Sigmoid colon (tissue), 7 donors: ENCODE measurements around the gene RSF1. TPM values are rescaled to one million over a fixed set of nuclear protein-coding genes. Genes with fewer than 3 reads are reported as not detected.
"Not testable (repeated sequence)": the region's sequence is repeated elsewhere in the genome, so short reads cannot be mapped to it uniquely, and the experiment has no call there.

Source experiments
- DNase-seq: peaks from one replicate; pipeline ENCODE4 v3.0.0-alpha.2; 2019
- H3K27ac ChIP-seq, 4 donors: fragments of 200-600 bp; sonication (generic); one replicate each; pipeline ENCODE4 v1.5.1; 2016 to 2019; ENCODE audit warnings: mild to moderate bottlenecking in 1 of 4
- H3K27me3 ChIP-seq, 3 donors: fragments of 200-600 bp; sonication (generic); one replicate each; pipeline ENCODE4 v1.5.1; 2019; ENCODE audit warnings: mild to moderate bottlenecking in 1 of 3
- H3K36me3 ChIP-seq, 4 donors: fragments of 200-600 bp; sonication (generic); one replicate each; pipeline ENCODE4 v1.5.1; 2016 to 2019
- H3K4me1 ChIP-seq, 4 donors: fragments of 200-600 bp; sonication (generic); one replicate each; pipeline ENCODE4 v1.5.1; 2017 to 2019
- H3K4me3 ChIP-seq, 4 donors: fragments of 200-600 bp; sonication (generic); one replicate each; pipeline ENCODE4 v1.5.1; 2017 to 2019; ENCODE audit warnings: mild to moderate bottlenecking in 2 of 4, moderate library complexity in 1 of 4
- H3K9me3 ChIP-seq, 4 donors: fragments of 200-600 bp in 3 of 4; sonication (generic) in 3 of 4; one replicate each; pipeline versions ENCODE4 v1.5.1 to v1.6.1; 2013 to 2019
- EP300 ChIP-seq, 4 donors: sonication (generic); formaldehyde crosslinking; IDR thresholded peaks; one replicate each; pipeline ENCODE4 v1.6.1; 2017; ENCODE audit warnings: antibody characterized with exemption in 4 of 4
- POLR2A ChIP-seq, 2 donors: fragments of 450-650 bp; IDR thresholded peaks; one replicate each; pipeline ENCODE4 v1.6.1; 2016; ENCODE audit warnings: antibody characterized with exemption in 2 of 2, mild to moderate bottlenecking in 2 of 2, moderate library complexity in 2 of 2
- POLR2AphosphoS5 ChIP-seq, 4 donors: sonication (generic); formaldehyde crosslinking; IDR thresholded peaks; one replicate each; pipeline ENCODE4 v1.6.1; 2017; ENCODE audit warnings: antibody characterized with exemption in 4 of 4
- WGBS, 2 donors: extraction: QIAGEN DNeasy Blood & Tissue Kit; methylation state at CpG; one replicate each; pipeline ENCODE4 v1.1.7; 2013; 5-methylcytosine and 5-hydroxymethylcytosine counted together
- intact Hi-C: fragments of 100-400 bp; cut with DNase I; formaldehyde crosslinking; loops from one replicate; pipeline ENCODE4 v1.15.1; 2023
- polyA plus RNA-seq, 3 donors: library from polyadenylated mRNA; stranded (reverse); fragments of 200-250 nt; gene quantifications; one replicate each; pipeline ENCODE4 v1.2.3, GENCODE V29; 2013
- total RNA-seq, 4 donors: library from RNA; depleted of rRNA; stranded (reverse); fragments of >200 nt; gene quantifications; one replicate each; pipeline ENCODE4 v1.1.0, GENCODE V29; 2016
- TF ChIP-seq, protein P1 (sequence below), 4 experiments: fragments of 450-650 bp in 3 of 4; fragments of 200-600 bp in 1 of 4; IDR thresholded peaks; one replicate each; pipeline ENCODE4 v1.5.1; 2016 to 2019; ENCODE audit warnings: antibody characterized with exemption in 4 of 4, mild to moderate bottlenecking in 3 of 4, moderate library complexity in 2 of 4
- donor health status: healthy with polysubstance abuse.
- donor health status: Bipolar disorder and iron deficiency.
- donor health status: healthy.

RSF1 gene
- total and polyA plus RNA-seq, 7 donors, result 9.6 to 90.7 (median 61.5) TPM

DNA sequence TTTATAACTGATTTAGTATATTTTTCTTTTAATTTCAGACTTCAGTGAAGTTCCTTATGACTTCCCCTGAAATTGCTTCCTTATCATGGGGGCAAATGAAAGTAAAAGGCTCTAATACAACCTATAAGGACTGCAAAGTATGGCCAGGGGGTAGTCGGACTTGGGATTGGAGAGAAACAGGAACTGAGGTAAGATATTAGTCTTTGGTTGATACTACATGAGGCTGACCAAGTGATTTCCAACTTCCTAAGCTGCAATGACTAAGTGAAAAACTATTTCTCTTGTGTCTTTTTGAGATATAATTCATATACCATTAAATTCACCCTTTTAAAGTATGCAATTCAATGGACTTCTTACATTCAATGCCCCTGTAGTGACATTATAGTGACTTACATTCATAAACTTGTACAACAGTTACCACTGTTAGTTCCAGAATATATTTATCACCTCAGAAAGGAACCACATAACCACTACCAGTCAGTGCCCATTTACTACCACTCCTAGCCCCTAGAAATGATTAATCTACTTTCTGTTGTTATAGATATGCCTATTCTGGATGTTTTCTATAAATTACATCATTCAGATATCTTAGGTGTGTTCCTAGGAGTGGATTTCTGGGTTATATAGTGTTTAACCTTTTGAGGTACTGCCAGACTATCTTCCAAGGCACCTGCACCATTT, 22.1 kb upstream of the RSF1 start:
- intact Hi-C loops, result no loop called here
- Histone ChIP-seq H3K4me3 (no peak overlapping the region), H3K9me3 (no peaks in the 10 kb centered on the region), H3K4me1 (no peaks in the 10 kb centered on the region), H3K27me3 (no peaks in the 10 kb centered on the region), H3K36me3 (peaks cover 3 to 70% (median 16%) of the 10 kb centered on the region in 4 donors), H3K27ac (no peak overlapping the region)
- DNase-seq, result no peak
- TF ChIP-seq EP300 (IDR thresholded peaks at IDR 0.05), result no peak
- TF ChIP-seq POLR2A (IDR thresholded peaks at IDR 0.05), result no peak
- no peak for TF ChIP-seq POLR2AphosphoS5 (IDR thresholded peaks at IDR 0.05)
- TF ChIP-seq, protein P1, sequence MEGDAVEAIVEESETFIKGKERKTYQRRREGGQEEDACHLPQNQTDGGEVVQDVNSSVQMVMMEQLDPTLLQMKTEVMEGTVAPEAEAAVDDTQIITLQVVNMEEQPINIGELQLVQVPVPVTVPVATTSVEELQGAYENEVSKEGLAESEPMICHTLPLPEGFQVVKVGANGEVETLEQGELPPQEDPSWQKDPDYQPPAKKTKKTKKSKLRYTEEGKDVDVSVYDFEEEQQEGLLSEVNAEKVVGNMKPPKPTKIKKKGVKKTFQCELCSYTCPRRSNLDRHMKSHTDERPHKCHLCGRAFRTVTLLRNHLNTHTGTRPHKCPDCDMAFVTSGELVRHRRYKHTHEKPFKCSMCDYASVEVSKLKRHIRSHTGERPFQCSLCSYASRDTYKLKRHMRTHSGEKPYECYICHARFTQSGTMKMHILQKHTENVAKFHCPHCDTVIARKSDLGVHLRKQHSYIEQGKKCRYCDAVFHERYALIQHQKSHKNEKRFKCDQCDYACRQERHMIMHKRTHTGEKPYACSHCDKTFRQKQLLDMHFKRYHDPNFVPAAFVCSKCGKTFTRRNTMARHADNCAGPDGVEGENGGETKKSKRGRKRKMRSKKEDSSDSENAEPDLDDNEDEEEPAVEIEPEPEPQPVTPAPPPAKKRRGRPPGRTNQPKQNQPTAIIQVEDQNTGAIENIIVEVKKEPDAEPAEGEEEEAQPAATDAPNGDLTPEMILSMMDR (IDR thresholded peaks at IDR 0.05), result no peak
- 62 to 82% methylated on average over 1 of the region's 1 CpG for WGBS, 2 donors

DNA sequence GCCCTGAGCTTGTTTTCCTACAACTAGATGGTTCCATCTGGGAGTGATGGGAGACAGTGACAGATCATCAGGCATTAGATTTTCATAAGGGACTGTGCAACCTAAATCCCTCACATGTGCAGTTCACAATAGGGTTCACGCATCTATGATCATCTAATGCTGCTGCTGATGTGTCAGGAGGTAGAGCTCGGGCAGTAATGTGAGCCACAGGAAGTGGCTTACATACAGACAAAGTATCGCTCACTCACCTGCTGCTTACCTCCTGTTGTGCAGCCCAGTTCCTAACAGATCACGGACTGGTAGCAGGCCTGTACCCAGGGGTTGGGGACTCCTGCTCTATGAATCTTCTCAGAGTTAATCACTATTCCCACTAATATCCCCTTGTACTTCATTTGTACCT, 12.8 kb upstream of the RSF1 start:
- Histone ChIP-seq H3K4me1 (no peaks in the 10 kb centered on the region), H3K4me3 (no peak overlapping the region), H3K36me3 (no peaks in the 10 kb centered on the region), H3K27me3 (no peaks in the 10 kb centered on the region), H3K9me3 (no peaks in the 10 kb centered on the region), H3K27ac (no peak overlapping the region)
- WGBS, 2 donors, result 90 to 95% methylated on average over 4 of the region's 4 CpGs
- intact Hi-C loops, result no loop called here
- DNase-seq, result no peak
- TF ChIP-seq POLR2A (IDR thresholded peaks at IDR 0.05) (no peak), EP300 (IDR thresholded peaks at IDR 0.05) (no peak), POLR2AphosphoS5 (IDR thresholded peaks at IDR 0.05) (no peak)

DNA sequence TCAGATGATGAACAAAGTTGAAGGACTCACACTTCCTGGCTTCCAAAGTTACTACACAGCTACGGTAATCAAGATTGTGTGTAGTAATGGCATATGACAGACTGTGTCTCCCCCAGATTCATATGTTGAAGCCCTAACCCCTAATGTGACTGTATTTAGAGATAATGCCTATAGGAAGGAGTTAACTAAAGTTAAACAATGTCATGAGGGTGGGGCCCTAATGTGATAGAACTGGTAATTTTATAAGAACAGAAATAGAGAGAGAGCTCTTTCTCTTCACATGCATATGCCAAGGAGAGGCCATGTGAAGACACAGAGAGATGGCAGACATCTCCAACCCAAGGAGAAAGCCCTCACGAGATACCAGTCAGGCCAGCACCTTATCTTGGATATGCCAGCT, 8.4 kb upstream of the RSF1 start:
- no peak for DNase-seq
- WGBS, 2 donors, result 97 to 98% methylated on average over 2 of the region's 2 CpGs
- Histone ChIP-seq H3K4me3 (no peak overlapping the region), H3K4me1 (peaks cover 0 to 10% (median 8%) of the 10 kb centered on the region in 4 donors), H3K9me3 (no peaks in the 10 kb centered on the region), H3K27ac (no peak overlapping the region), H3K36me3 (no peaks in the 10 kb centered on the region), H3K27me3 (no peaks in the 10 kb centered on the region)
- intact Hi-C loops, result loop anchor here (10.0 kb wide), 1 partner anchor 86 kb away; no protein-coding TSS in a partner anchor
- TF ChIP-seq POLR2AphosphoS5 (IDR thresholded peaks at IDR 0.05), result no peak
- TF ChIP-seq, protein P1 (IDR thresholded peaks at IDR 0.05), result no peak
- TF ChIP-seq POLR2A (IDR thresholded peaks at IDR 0.05), result no peak
- TF ChIP-seq EP300 (IDR thresholded peaks at IDR 0.05), result no peak

DNA sequence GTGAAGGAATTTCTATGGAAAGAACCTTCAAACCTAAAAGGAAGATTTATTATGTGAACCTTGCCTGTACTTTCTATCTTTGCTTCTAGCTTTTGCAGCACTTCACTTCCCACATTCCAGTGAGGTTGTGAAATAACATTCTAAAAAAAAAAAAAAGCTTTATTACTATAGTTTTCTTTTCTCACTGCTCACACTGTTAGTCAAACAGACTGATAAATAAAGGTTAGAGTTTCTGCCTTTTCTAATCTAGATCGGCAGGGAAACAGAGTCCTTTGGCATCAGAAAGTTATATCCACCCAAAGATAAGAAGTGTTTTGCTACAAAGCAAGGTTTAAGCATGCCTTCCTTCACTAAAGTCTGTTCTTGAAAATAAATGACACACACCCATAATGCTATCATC, 3.3 kb upstream of the RSF1 start:
- H3K4me3 ChIP-seq, result no peak overlapping the region
- no peaks in the 10 kb centered on the region for H3K9me3 ChIP-seq
- no peak for DNase-seq
- H3K4me1 ChIP-seq, result peaks cover 0 to 40% (median 36%) of the 10 kb centered on the region in 4 donors
- H3K36me3 ChIP-seq, result no peaks in the 10 kb centered on the region
- WGBS, 2 donors, result 12 to 32% methylated on average over 1 of the region's 1 CpG
- H3K27me3 ChIP-seq, result no peaks in the 10 kb centered on the region
- intact Hi-C loops, result loop anchor here (10.0 kb wide), 1 partner anchor 91 kb away; no protein-coding TSS in a partner anchor
- peak overlapping the region; percentile 50 to 72 (median 67) for H3K27ac ChIP-seq
- peak in 3 of 4 donors; percentile 20 to 55 (median 27) for TF ChIP-seq POLR2AphosphoS5 (IDR thresholded peaks at IDR 0.05)
- no peak for TF ChIP-seq EP300 (IDR thresholded peaks at IDR 0.05)

DNA sequence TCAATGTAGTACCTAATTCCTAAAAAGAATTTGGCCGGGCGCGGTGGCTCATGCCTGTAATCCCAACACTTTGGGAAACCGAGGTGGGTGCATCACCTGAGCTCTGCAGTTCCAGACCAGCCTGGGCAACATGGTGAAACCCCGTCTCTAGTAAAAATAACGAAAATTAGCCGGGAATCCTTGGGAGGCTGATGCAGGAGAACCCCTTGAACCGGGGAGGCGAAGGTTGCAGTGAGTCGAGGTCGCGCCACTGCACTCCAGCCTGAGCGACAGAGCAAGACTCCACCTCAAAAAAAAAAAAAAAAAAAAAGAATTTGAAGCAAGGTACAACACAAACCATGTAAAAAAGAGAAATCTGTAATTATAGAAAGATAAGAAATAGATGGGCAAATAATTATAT, 1.6 kb upstream of the RSF1 start:
- H3K9me3 ChIP-seq, result not testable (repeated sequence)
- peaks cover 0 to 56% (median 47%) of the 10 kb centered on the region in 4 donors for H3K4me1 ChIP-seq

DNA sequence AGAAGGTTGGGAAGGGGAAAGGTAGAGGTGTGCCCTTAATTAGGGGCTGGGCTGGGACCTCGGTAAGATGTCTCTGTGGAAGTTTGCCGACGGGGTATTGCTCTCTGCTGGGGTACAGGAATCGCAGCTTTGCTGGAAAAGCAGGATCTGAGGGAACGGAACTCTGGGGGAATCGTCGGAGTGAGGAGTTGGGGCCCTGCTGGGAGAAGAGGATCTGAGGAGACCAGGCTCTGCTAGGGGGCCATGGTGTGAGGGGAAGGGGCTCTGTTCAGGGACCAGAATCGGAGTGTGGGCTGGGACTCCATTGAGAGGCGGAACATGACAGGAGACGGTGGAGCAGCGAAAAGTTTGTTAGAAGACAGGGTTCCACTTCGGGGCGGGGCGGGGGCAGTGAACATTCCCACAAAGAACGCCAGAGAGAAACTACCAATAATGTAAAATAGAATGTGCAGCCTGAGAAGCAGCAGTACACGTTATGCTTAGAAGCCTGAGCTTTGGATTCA, 878 bp upstream of the RSF1 start:
- 1 to 2% methylated on average over 16 of the region's 16 CpGs for WGBS, 2 donors
- Histone ChIP-seq H3K27ac (peak overlapping the region; percentile 85 to 99 (median 98)), H3K36me3 (no peaks in the 10 kb centered on the region), H3K9me3 (no peaks in the 10 kb centered on the region), H3K4me1 (peaks cover 0 to 63% (median 50%) of the 10 kb centered on the region in 4 donors), H3K27me3 (no peaks in the 10 kb centered on the region), H3K4me3 (peak overlapping the region; percentile 64 to 100 (median 98))
- TF ChIP-seq, protein P1 (IDR thresholded peaks at IDR 0.05), result no peak
- TF ChIP-seq POLR2A (IDR thresholded peaks at IDR 0.05) (no peak), EP300 (IDR thresholded peaks at IDR 0.05) (no peak), POLR2AphosphoS5 (IDR thresholded peaks at IDR 0.05) (no peak)
- intact Hi-C loops, result loop anchor here (2.0 to 10.0 kb wide), 2 partner anchors 93 to 173 kb away; partner anchors contain the start of gene INTS4
- DNase-seq, result peak; percentile 71

More for the DNA sequence above, 1.6 kb upstream of the RSF1 start:
- DNase-seq, H3K36me3 ChIP-seq, H3K27me3 ChIP-seq: not testable (repeated sequence)
- intact Hi-C loops, result loop anchor here (10.0 kb wide), 1 partner anchor 93 kb away; no protein-coding TSS in a partner anchor
- Histone ChIP-seq H3K27ac (peak overlapping the region; percentile 85 to 99 (median 98)), H3K4me3 (peak overlapping the region; percentile 64 to 100 (median 98))
- 79% methylated on average over 13 of the region's 13 CpGs for WGBS, 2 donors
